ENCODE measurements around the gene CENPE. TPM values are rescaled to one million over a fixed set of nuclear protein-coding genes. Genes with fewer than 3 reads are reported as not detected.

The CENPE gene
- total RNA-seq, 1 experiment from 2014 or later: 38.1 TPM

DNA sequence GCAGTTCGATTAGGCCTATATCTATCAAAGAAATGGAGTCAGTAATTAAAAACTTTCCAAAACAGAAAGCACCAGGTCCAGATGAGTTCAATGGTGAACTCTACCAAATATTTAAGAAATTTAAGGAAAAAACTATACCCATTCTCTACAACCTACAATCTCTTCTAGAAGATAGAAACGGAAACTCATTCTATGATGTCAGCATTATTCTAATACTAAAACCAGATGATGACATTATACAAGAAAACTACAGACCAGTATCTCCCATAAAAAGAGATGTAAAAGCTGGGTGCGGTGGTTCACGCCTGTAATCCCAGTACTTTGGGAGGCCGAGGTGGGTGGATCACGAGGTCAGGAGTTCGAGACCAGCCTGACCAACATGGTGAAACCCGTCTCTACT lies 69.0 kb downstream of the CENPE start:
- H3K23ac ChIP-seq (ENCODE audit: insufficient read length, low read depth, low read length): no peak overlapping the region
- H3K4me1 ChIP-seq (ENCODE audit: insufficient read depth, low read length): no peaks in the 10 kb centered on the region
- H3K27me3 ChIP-seq (ENCODE audit: insufficient read depth, low read length): no peaks in the 10 kb centered on the region
- no peaks in the 10 kb centered on the region for H3K4me1 Mint-ChIP-seq
- no peak overlapping the region for H2BK15ac ChIP-seq (ENCODE audit: low read depth, low read length)
- H3K9me3 Mint-ChIP-seq: peaks cover 0 to 2% of the 10 kb centered on the region in 2 experiments; a peak in 1 of 5 replicates
- no peak overlapping the region for H3K4me3 Mint-ChIP-seq
- TF ChIP-seq, protein P1, sequence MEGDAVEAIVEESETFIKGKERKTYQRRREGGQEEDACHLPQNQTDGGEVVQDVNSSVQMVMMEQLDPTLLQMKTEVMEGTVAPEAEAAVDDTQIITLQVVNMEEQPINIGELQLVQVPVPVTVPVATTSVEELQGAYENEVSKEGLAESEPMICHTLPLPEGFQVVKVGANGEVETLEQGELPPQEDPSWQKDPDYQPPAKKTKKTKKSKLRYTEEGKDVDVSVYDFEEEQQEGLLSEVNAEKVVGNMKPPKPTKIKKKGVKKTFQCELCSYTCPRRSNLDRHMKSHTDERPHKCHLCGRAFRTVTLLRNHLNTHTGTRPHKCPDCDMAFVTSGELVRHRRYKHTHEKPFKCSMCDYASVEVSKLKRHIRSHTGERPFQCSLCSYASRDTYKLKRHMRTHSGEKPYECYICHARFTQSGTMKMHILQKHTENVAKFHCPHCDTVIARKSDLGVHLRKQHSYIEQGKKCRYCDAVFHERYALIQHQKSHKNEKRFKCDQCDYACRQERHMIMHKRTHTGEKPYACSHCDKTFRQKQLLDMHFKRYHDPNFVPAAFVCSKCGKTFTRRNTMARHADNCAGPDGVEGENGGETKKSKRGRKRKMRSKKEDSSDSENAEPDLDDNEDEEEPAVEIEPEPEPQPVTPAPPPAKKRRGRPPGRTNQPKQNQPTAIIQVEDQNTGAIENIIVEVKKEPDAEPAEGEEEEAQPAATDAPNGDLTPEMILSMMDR (conservative IDR thresholded peaks at IDR 0.05): no peak
- H4K91ac ChIP-seq (ENCODE audit: insufficient read length, low read depth, low read length): no peak overlapping the region
- H3K18ac ChIP-seq (ENCODE audit: insufficient read length, low read depth, low read length): no peak overlapping the region
- H3K79me2 ChIP-seq (ENCODE audit: insufficient read depth, low read length): no peaks in the 10 kb centered on the region
- H2BK20ac ChIP-seq (ENCODE audit: low read depth, low read length, poor library complexity, severe bottlenecking): no peak overlapping the region
- H2AK5ac ChIP-seq (ENCODE audit: insufficient read length, low read length): no peak overlapping the region
- no peak overlapping the region for H4K8ac ChIP-seq (replicated peaks; ENCODE audit: insufficient read length, low read depth, low read length)
- no peak overlapping the region for H2AFZ ChIP-seq (ENCODE audit: low read length)
- H3K14ac ChIP-seq (ENCODE audit: insufficient read depth, low read length): no peak overlapping the region
- no peak for DNase-seq
- no peak overlapping the region for H3K27ac ChIP-seq (ENCODE audit: insufficient read length, low read depth, low read length)
- H3K9ac ChIP-seq (ENCODE audit: extremely low read depth, insufficient read length, low read length): no peak overlapping the region
- no peaks in the 10 kb centered on the region for H3K79me1 ChIP-seq (ENCODE audit: insufficient read depth, low read depth, low read length, poor library complexity, severe bottlenecking)
- no peak overlapping the region for H3K27ac Mint-ChIP-seq
- H3K4me2 ChIP-seq (ENCODE audit: insufficient read depth, insufficient read length, low read length): no peak overlapping the region
- no peak overlapping the region for H2BK12ac ChIP-seq (ENCODE audit: insufficient read length, low read depth, low read length)
- H4K20me1 ChIP-seq (ENCODE audit: control insufficient read depth, insufficient read depth, insufficient read length): no peaks in the 10 kb centered on the region
- WGBS (ENCODE audit: extremely low coverage, insufficient read length, low lambda C conversion rate): no CpG with 5 or more reads among the region's 8 CpGs
- H2BK120ac ChIP-seq (ENCODE audit: low read depth, low read length, poor library complexity, severe bottlenecking): no peak overlapping the region
- no peak overlapping the region for H3K56ac ChIP-seq (ENCODE audit: insufficient read length, low read depth, low read length)
- H3K23me2 ChIP-seq (ENCODE audit: insufficient read length, low read depth, low read length, poor library complexity, severe bottlenecking): no peaks in the 10 kb centered on the region
- H3K9me3 ChIP-seq (ENCODE audit: control insufficient read depth, low read depth, low read length): no peaks in the 10 kb centered on the region
- H3K4ac ChIP-seq (ENCODE audit: low read depth, low read length): no peak overlapping the region
- H3T11ph ChIP-seq (ENCODE audit: low read length): no peak overlapping the region
- peaks cover 38 to 72% (median 72%) of the 10 kb centered on the region in 3 experiments; a peak in 6 of 7 replicates for H3K36me3 Mint-ChIP-seq (ENCODE audit: insufficient read depth in 1 of 3, low read depth in 3 of 3)
- no peak overlapping the region for H2BK5ac ChIP-seq (ENCODE audit: insufficient read length, low read length)
- no peaks in the 10 kb centered on the region; the same call in 1 of the 2 replicates for H3K27me3 Mint-ChIP-seq (ENCODE audit: low read depth)
- H4K5ac ChIP-seq (ENCODE audit: insufficient read length, low read depth, low read length): no peak overlapping the region

All from H9 (cell line).